ENCODE results near the gene RNF25. TPM values are rescaled to one million over a fixed set of nuclear protein-coding genes. Genes with fewer than 3 reads are reported as not detected.

The RNF25 gene
- total RNA-seq (2014; rRNA removed; shearing (Covaris generic)): 21.9 and 32.7 TPM in 2 replicates

DNA sequence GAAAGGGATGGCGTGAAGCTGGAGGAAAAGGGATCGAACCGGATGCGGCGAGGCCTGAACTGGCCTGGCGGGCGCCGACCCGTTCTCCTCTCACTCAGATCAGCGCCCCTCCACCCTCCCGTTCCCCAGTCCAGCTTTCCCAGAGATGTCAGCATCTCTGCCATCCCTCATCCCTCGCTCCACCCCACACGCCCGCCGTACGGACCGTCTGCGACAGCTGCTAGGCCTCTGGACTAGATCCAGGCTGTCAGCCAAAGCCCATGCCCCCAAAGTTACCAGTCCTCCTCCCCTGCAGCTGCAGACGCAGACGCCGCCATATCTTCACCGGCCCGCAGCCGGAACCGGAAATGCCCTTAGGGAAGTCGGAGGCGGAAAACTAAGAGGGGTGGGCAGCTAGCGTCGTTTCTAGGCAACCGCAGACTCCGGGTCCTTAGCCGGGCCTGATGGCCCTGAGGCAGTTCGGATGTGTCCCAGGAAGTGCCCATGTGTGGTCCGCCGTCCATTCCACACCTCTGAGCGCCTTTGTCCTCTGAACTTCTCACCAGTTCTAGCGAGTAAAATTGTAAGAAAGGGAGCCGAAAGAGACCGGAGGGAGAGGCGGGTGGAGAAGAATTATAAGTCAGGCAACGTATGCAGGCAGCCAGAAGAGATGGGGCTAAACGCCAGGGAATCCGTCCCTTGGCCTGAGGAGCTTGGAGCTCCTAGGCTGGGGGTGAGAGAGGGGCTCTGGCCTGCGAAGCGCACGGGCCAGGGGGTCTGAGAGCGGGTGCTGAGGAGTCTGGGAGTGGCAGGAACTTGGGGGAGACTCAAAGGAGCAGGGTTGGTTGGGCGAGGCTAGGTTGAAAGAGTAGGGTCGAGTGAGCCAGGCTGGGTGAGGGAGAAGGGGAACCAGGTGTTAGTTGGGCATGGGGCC lies at the start of gene RNF25, which contains the start of gene STK36:
Gene RNF25 (minus strand): TSS at position 349 of the 913 bp plus-strand sequence. CDS start 32 bp downstream, at position 317.
Gene STK36 (plus strand): TSS at position 433 of the 913 bp plus-strand sequence. CDS start 744 bp downstream, outside the sequence.

GRCh38 chr2:218710687-218711549 lies 39.1 kb upstream of the RNF25 start, which contains the start of gene TTLL4:
Gene TTLL4, plus strand, starts transcription at chr2:218710835. Its CDS starts 26,842 bp downstream, at chr2:218737677.

GRCh38 chr2:218659258-218659987 lies 12.4 kb downstream of the RNF25 start, which contains the start of the genes BCS1L and ZNF142:
Gene BCS1L, plus strand, starts transcription at chr2:218659683. Its CDS starts 1,305 bp downstream, at chr2:218660988.
Gene ZNF142, minus strand, starts transcription at chr2:218659623. Its CDS starts 3,194 bp downstream, at chr2:218656429.

Other genes starting within 250 kb of the RNF25 start
- 6.3 and 12.0 TPM in 2 replicates for gene USP37, start 103.7 kb downstream of the RNF25 start, total RNA-seq (2014; rRNA removed; shearing (Covaris generic))
- 40.3 and 42.9 TPM in 2 replicates for gene CNOT9, start 103.2 kb downstream of the RNF25 start, total RNA-seq (2014; rRNA removed; shearing (Covaris generic))
- gene PLCD4, start 64.1 kb downstream of the RNF25 start, total RNA-seq (2014; rRNA removed; shearing (Covaris generic)): 1.0 and 3.0 TPM in 2 replicates
- gene ZNF142, start 12.4 kb downstream of the RNF25 start, total RNA-seq (2014; rRNA removed; shearing (Covaris generic)): 12.0 and 13.4 TPM in 2 replicates
- 23.8 and 34.9 TPM in 2 replicates for gene BCS1L, start 12.3 kb downstream of the RNF25 start, total RNA-seq (2014; rRNA removed; shearing (Covaris generic))
- gene STK36, start 84 bp upstream of the RNF25 start, total RNA-seq (2014; rRNA removed; shearing (Covaris generic)): 11.4 and 15.2 TPM in 2 replicates
- gene TTLL4, start 38.8 kb upstream of the RNF25 start, total RNA-seq (2014; rRNA removed; shearing (Covaris generic)): 17.5 and 18.7 TPM in 2 replicates
- gene CYP27A1, start 110.1 kb upstream of the RNF25 start, total RNA-seq (2014; rRNA removed; shearing (Covaris generic)): 5.1 and 5.5 TPM in 2 replicates
- gene PRKAG3, start 159.8 kb upstream of the RNF25 start, total RNA-seq (2014; rRNA removed; shearing (Covaris generic)): not detected in 2 replicates
- not detected in 2 replicates for gene WNT6, start 187.8 kb upstream of the RNF25 start, total RNA-seq (2014; rRNA removed; shearing (Covaris generic))
- not detected in 2 replicates for gene WNT10A, start 208.8 kb upstream of the RNF25 start, total RNA-seq (2014; rRNA removed; shearing (Covaris generic))

Measured in A375 (cell line).